ENCODE measurements around the gene INPP5K.
"Not testable (repeated sequence)": the region's sequence is repeated elsewhere in the genome, so short reads cannot be mapped to it uniquely, and the experiment has no call there.

INPP5K gene

DNA sequence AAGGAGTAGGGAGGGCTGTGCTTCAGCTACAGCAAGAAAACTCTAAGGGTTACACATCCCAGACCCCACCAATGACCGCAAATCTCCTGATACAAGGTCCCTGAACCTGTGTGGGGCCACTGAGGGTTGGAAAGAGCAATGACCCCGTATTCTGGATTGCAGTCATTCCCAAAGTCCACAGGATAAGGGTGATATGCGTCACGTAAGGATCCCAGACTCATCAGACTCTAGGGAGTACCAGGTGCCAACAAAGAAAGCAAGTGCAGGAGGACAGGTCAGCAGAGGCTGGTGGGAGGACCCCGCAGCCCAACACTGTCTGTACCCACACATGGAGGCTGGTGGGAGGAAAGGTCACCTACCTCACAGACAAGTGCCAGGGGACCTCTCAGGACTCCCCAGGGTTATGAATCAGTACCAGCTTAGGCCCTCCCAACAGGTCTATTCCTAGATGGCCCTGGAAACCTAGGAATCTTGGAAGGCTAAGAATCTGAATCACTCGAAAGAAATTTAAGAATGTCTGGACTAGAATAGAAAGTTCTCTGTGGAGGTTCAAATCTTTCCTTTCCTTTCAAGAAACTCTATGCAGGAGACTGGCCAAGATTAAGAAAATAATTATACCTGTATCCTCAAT is 30.0 kb upstream of the INPP5K start:
- DNase-seq, result no peak

DNA sequence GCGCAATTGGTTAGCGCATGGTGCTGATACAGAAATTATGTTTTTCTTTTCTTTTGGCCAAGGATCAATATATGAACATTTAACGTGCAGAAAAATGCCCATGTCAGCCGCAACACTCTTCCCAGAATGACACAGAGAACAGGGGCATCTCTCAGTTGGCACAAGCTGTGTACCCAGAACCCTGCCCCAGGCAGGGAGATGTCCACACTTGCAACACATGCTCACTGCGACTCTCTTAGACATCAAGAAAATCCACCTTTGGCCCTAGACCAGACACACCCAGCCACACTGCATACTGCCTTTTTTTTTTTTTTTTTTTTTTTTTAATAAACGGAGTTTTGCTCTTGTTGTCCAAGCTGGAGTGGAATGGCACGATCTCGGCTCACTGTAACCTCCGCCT is 29.2 kb upstream of the INPP5K start:
- DNase-seq, result no peak

GRCh38 chr17:1542316-1542715 is 25.9 kb upstream of the INPP5K start:
- DNase-seq, result no peak

DNA sequence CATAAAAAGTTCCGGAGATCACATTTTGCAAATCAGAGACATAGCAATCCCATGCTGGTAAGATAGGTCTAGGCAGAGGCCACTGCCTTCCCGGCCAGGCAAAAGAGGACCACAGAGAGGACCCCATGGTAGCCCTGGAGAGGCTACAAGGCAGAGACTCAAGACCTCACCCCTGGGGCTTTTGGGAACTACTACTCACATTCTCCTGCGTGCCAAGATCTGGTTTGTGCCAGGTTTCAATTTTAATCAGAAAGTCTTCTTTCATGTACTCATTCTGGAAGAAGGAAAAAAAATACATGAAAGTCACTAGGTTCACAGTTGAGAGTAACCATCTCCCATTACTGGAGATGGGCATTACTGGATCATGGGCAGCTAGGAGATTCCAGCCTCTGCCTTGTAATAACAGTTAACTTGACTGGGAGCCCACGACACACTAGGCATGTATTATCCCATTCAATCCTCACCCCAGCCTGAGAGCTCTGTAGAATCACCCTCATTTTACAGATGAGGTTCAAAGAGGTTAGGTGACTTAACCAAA is 25.0 kb upstream of the INPP5K start:
- no peak for DNase-seq

GRCh38 chr17:1539811-1540210 is 23.4 kb upstream of the INPP5K start:
- no peak for DNase-seq

DNA sequence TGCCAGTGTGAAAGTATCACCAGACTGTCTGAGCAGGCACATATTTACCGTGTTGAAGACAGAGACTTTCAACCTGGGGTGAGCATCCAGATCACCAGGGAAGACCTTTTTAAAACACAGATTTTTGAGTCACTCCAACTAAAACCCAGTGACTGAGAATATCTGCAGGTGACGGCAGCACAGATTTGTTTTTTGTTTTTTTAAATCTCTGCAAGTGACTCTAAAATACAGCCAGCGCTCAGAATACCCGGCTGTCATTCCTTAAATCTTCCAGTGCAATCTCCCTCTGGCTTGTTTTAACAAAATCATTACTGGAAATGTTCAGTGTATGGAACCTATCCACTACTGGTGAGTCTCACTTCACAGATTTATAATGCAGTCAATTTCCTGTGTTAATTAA is 19.3 kb upstream of the INPP5K start:
- no peak for DNase-seq

- no peak for DNase-seq
Observed at GRCh38 chr17:1533661-1534325, 17.4 kb upstream of the INPP5K start.

- no peak for DNase-seq
Observed at GRCh38 chr17:1532836-1533602, 16.6 kb upstream of the INPP5K start.

GRCh38 chr17:1529863-1530262 is 13.5 kb upstream of the INPP5K start:
- DNase-seq, result no peak

- DNase-seq, result not testable (repeated sequence)
Observed at GRCh38 chr17:1526876-1527275, 10.5 kb upstream of the INPP5K start.

- no peak for DNase-seq
Observed at GRCh38 chr17:1522626-1523025, 6.2 kb upstream of the INPP5K start.

GRCh38 chr17:1521086-1521640 is 4.8 kb upstream of the INPP5K start:
- DNase-seq, result no peak

- no peak for DNase-seq
Observed at GRCh38 chr17:1519678-1520077, 3.3 kb upstream of the INPP5K start.

GRCh38 chr17:1518410-1518809 is 2.0 kb upstream of the INPP5K start:
- no peak for DNase-seq

DNA sequence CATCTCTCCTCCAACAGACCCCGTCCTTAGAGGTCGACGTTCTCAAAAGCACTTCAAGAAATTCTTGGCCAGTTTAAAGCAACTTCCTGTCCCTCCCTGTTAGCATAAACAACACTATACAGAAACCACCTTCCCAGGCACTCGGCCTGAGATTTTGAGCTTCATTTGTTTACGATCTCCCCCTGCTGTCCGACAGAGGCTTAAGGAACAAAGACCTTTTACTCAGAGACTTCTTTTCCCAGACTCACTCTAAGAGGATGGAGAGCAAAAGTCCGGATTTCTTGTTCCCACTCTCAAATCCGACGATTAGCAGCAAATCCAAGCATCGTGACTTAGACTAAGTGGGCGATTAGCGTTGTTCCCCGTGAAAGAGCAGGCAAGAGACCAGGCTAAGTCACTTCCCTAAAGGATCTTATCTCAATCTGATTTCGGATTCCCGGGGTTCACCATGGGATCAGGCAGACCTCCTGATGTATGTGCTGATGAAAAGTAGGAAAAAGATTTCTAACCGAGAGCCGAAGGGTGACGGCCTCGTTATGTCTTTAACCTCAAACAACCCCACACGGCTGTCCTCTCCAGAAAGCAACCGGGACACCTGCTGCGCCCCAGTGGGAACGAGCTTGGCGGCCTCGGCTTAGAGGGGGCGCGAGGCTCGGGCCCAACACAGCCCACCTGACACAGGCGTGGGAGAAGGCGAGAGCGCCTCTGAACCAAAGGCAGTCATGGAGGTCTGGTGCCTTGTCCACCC is 598 bp downstream of the INPP5K start:
- no peak for DNase-seq

DNA sequence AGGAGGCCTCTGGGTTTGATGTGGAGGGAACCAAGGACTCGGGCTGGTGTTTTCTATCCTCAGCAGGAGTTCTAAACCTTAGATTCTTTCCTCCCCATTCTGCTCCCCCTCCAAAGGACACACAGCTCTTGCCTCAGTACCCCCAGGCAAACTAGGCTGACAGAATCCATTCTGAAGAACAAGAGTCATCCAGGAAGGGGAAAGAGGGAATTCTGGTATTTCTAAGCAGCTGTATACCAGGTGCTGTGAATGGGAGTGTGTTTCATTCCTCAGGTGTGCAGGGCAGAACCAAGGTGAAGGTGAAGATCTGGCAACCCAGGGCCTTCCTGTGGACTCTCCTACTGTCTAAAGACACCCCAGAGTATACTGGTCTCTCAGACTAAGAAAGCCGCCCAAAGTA is 4.1 kb downstream of the INPP5K start:
- no peak for DNase-seq

DNA sequence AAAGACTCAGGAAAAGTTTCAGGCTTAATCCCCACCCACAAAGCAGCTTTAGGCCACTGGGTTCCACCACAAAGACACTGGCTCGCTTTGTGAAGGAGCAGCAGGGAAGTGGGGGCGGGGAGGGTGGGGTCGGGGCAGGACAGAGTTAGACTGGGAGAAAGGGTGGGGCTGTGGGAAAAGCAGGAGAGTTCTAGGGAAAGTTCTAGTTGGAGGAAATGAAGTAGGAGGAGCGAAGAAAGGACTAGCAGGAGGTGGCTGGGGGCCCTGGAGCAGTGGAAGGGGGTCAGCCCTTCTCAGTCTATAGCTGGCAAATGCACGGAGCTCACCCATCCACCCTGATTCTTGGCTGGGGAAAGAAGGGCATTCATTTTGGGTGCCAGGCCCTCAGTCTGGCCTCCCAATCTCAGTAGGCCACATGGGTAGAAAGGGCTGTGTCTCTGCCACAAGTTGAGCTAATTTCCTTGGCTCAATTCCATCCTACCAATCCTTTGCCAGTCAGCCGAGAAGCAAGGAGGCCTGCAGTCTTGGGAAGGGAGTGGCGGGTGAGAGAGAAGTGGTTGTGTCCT is 4.6 kb downstream of the INPP5K start:
- DNase-seq, result no peak

GRCh38 chr17:1511290-1511689 is 5.1 kb downstream of the INPP5K start:
- no peak for DNase-seq

DNA sequence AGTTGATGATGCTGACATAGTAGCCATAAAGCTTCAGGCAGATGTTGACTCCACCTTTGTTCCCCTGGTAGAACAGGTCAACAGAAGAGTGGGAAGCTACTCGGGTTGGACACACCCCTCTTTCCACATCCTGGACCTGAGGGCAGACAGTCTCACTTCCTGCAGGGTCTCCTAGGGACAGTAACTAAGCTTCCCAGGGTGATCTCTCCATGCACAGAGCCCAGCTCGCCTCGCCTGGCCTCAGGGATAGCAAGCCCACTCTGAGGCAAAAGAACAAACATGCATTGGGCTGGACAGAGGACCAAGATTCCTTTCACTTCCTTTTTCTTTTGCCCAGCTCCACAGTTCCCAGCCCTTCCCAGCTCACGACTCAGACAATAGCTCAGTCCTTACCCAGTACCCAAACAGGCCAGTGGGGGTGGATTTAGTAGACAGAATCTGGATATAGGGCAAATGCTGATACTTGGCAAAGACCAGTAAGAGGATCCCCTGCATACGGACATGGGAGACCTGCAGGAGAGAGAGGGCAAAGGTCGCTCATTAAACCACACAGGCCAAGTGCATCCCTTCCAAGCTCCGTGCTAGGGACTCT is 7.0 kb downstream of the INPP5K start:
- no peak for DNase-seq

DNA sequence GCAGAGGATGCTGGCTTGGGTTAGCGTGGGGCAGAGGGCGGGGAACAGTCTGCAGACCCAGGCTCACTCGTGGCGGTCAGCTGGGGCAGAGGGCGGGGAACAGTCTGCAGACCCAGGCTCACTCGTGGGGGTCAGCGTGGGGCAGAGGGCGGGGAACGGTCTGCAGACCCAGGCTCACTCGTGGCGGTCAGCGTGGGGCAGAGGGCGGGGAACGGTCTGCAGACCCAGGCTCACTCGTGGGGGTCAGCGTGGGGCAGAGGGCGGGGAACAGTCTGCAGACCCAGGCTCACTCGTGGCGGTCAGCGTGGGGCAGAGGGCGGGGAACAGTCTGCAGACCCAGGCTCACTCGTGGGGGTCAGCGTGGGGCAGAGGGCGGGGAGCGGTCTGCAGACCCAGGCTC is 7.7 kb downstream of the INPP5K start:
- not testable (repeated sequence) for DNase-seq

DNA sequence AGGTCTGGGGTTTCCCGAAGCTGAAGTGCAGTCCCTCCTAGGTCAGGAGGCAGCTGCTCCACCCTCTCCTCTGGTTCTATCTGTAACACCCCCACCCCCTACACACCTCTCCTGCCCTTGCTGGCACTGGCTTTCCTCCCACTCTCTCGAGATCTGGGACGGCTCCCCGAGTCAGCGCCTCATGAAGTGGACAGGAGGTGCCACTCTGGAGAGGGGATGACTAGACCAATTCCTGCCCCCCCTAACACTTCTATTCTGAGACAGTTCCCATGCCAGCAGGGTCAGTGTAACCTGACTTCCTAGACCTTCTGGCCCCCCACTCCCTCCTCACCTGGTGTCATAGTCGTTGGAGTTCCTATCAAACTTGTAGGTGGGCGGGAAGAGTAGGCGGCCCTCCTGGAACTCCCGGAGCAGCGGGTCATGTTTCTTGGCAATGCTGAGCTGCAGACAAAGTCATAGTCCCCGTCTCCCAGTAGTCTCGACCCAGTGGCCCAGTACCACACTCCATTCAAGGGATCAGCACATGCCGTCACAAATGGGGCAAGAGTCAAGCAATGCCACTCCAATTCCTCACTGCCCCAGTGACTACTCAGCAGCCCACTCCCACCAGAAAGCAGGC is 9.7 kb downstream of the INPP5K start:
- DNase-seq, result no peak

- DNase-seq, result no peak
Observed at GRCh38 chr17:1505586-1505985, 10.8 kb downstream of the INPP5K start.
